Activated T-cell treated with anti-CD3 and anti-CD28 coated beads for 1 hour (primary cell): Measurements from ENCODE around the gene GTF3C1.

ENCODE experiments used
- DNase-seq: peaks from one replicate; pipeline ENCODE4 v3.0.0-alpha.2; 2020; ENCODE audit warnings: low read depth

Gene GTF3C1

DNA sequence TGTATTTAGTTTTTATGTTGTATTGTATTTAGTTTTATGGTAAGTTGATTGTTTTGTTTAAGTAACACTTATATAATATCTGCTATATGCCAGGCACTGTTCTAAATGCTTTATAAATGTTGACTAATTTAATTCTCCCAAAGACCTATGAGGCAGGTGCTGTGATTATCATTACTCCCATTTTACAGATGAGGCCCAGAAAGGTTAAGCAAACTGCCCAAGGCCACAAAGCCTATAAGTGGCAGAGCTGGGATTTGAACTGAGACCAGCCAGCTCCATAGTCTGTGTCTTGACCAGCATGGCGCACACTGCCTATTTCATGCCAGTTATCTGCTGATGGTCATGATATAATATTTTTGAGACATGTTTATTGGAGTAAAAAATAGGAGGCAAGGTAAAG lies 123.8 kb downstream of the GTF3C1 start:
- no peak for DNase-seq

- no peak for DNase-seq
These were observed 124.8 kb downstream of the GTF3C1 start for GRCh38 chr16:27424772-27425498.

DNA sequence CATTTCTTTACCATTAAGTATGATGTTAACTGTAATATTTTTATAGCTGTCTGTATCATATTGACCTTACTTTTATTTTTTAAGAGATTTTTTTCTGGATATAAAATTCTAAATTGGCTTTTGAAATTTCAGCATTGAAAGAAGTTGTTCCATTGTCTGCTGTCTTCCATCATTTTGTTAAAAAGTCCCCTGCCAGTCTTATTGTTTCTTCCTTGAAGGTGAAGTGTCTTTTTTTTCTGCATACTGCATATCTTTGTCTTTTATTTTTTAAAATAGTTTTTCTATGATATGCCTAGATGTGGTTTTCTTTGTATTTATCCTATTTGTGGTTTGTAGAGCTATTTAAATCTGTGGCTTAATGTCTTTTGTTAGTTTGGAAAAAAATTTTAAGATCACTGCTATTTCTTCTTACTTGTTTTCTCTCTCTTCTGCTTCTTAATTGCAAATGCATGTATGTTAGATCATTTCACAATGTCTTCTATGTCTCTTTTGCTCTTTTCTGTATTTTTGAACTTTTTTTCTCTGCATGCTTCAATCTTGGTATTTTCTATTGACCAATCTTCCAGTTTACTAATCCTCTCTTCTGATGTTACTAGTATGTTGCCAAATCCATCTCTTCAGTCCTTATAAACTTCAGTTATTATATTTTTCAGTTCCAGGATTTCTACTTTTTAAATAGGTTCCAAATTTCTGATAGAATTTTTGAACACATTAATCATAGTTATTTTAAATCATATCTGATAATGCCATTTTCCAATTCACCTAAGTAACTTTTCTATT lies 127.6 kb downstream of the GTF3C1 start:
- DNase-seq: no peak

DNA sequence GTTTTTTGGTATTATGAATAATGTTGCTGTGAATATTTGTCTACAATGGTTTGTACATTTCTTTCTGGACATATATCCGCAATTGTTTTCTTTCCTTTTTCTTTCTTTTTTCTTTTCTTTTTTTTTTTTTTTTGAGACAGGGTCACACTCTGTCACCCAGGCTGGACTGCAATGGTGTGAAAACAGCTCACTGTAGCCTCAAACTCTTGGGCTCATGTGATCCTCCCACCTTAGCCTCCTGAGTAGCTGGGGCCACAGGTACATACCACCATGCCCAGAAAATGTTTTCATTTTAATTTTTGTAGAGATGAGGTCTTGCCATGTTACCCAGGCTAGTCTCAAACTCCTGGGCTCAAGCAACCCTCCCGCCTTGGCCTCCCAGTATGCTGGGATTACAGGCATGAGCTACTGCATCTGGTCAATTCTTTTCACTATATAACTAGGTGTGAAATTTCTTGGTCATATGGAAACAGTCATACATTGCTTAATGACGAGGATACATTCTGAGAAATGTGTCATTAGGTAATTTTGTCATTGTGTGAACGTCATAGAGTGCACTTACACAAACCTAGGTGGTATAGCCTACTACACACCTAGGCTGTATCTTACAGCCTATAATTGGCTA lies 132.6 kb downstream of the GTF3C1 start:
- no peak for DNase-seq

DNA sequence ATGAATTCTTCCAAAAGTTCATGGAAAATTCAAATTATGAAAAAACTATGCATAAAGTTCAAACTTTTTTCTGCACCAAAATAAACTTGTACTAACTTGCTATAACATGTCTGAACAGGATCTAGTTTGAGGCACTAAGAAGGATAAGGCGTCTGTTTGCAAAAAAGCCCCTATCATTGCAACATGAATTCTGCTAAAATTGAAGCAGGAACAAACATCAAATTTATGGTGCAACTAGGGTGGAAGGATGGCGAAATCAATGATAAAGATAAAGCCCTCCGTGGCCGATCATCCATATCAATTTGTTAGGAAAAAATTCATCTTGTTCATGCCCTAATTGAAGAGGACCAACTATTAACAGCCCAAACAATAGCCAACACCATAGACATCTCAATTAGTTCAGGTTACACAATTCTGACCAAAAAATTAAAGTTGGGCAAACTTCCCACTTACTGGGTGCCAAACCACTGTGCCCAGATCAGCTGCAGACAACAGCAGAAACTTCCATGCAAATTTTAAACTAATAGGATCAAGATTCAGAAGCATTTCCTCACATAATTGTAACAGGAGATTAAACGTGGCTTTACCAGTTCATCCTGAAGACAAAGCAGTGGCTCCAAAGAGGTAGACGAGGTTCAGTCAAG lies 134.8 kb downstream of the GTF3C1 start:
- DNase-seq: no peak

DNA sequence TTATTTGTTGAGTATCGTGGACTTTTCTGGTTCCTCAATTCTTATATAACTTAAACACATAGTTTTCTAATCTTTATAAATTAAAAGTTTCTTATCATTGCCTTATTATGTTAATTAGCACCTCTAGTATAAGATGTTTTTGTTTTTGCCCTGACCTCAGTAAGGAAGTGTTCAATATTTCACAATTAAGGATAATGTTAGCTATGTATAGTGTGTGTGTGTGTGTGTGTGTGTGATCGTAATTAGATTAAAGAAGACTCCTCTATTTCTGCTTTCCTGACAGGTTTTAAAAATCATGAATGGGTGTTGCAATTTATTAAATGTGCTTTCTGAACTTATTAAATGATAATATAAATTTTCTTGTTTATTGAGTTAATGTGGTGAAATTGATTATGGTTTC lies 135.8 kb downstream of the GTF3C1 start:
- DNase-seq: no peak

- DNase-seq: no peak
These were observed 139.0 kb downstream of the GTF3C1 start for GRCh38 chr16:27410761-27411160.
